HL-60 (cell line): ENCODE results near the gene CTSW.

Source experiments
- DNase-seq, 2 experiments: peaks; one replicate each; pipeline ENCODE4 v3.0.0-alpha.2; 2010 to 2020; ENCODE audit warnings: low read depth in 1 of 2, low spot score in 1 of 2
- H3K27ac ChIP-seq: fragments of 250-450 bp; sonication (Bioruptor Pico); replicated peaks from 2 replicates; pipeline ENCODE4 v1.5.1; 2020; ENCODE audit warnings: mild to moderate bottlenecking, moderate library complexity
- H3K27me3 ChIP-seq: fragments of 250-450 bp; sonication (Bioruptor Pico); 2 replicates; pipeline ENCODE4 v1.5.1; 2021; ENCODE audit warnings: mild to moderate bottlenecking, moderate library complexity; ENCODE audit not compliant: insufficient read depth, poor library complexity, severe bottlenecking
- H3K4me3 ChIP-seq: replicated peaks from 2 replicates; pipeline ENCODE4 v1.5.1; 2011; ENCODE audit warnings: mild to moderate bottlenecking, control low read depth, low read length; ENCODE audit not compliant: insufficient read depth
- CTCF ChIP-seq: IDR thresholded peaks from one replicate; pipeline ENCODE4 v1.5.1; 2011; ENCODE audit warnings: low read length, control low read depth, inconsistent platforms; ENCODE audit not compliant: insufficient read depth
- GABPA ChIP-seq: IDR thresholded peaks from 2 replicates; pipeline ENCODE4 v1.6.1; 2012; ENCODE audit warnings: low read depth
- POLR2AphosphoS5 ChIP-seq: IDR thresholded peaks from 2 replicates; pipeline ENCODE4 v1.6.1; 2012; ENCODE audit warnings: low read depth
- REST ChIP-seq: IDR thresholded peaks from 2 replicates; pipeline ENCODE4 v1.6.1; 2012; ENCODE audit warnings: low read depth; ENCODE audit not compliant: insufficient replicate concordance
- SPI1 ChIP-seq: IDR thresholded peaks from 2 replicates; pipeline ENCODE4 v1.6.1; 2012; ENCODE audit warnings: low read depth, mild to moderate bottlenecking, borderline replicate concordance

CTSW gene

GRCh38 chr11:65852508-65853245 is 27.0 kb upstream of the CTSW start:
- Histone ChIP-seq H3K27me3 (no peaks in the 10 kb centered on the region), H3K27ac (no peak overlapping the region), H3K4me3 (no peak overlapping the region)
- TF ChIP-seq POLR2AphosphoS5: peak; percentile 23; the same call in 1 of the 2 replicates
- no peak for TF ChIP-seq SPI1
- no peak for DNase-seq

- Histone ChIP-seq H3K27me3 (no peaks in the 10 kb centered on the region), H3K27ac (no peak overlapping the region), H3K4me3 (no peak overlapping the region)
- no peak for DNase-seq
- TF ChIP-seq REST (no peak), GABPA (no peak), POLR2AphosphoS5 (0 out of 2 replicates have a peak, but pooled peaks have one; percentile 33), SPI1 (no peak), CTCF (no peak)
These were observed 26.2 kb upstream of the CTSW start for GRCh38 chr11:65853246-65853979.

GRCh38 chr11:65854161-65854592 is 25.5 kb upstream of the CTSW start:
- Histone ChIP-seq H3K4me3 (no peak overlapping the region), H3K27me3 (no peaks in the 10 kb centered on the region), H3K27ac (no peak overlapping the region)
- no peak for DNase-seq
- TF ChIP-seq REST: no peak

- Histone ChIP-seq H3K27me3 (no peaks in the 10 kb centered on the region), H3K4me3 (no peak overlapping the region), H3K27ac (no peak overlapping the region)
- no peak for DNase-seq
- TF ChIP-seq GABPA: no peak
- no peak for TF ChIP-seq REST
- TF ChIP-seq POLR2AphosphoS5: no peak
- TF ChIP-seq CTCF: no peak
- TF ChIP-seq SPI1: no peak
These were observed 24.5 kb upstream of the CTSW start for GRCh38 chr11:65854852-65855837.
